GM12878 (cell line): ENCODE results near the gene CALY. TPM values are rescaled to one million over a fixed set of nuclear protein-coding genes. Genes with fewer than 3 reads are reported as not detected.

ENCODE experiments used
- BACH1 ChIP-seq: fragments of 450-650 bp; IDR thresholded peaks from 2 replicates; pipeline ENCODE4 v1.6.1; 2017; ENCODE audit warnings: mild to moderate bottlenecking, borderline replicate concordance
- BCL11A ChIP-seq: IDR thresholded peaks from 2 replicates; pipeline ENCODE4 v1.6.1; 2011; ENCODE audit warnings: low read depth, low read length
- E2F4 ChIP-seq: IDR thresholded peaks from 2 replicates; pipeline ENCODE4 v1.6.1; 2012; ENCODE audit warnings: low read depth, low read length, improper control_type of control experiment
- GABPA ChIP-seq: IDR thresholded peaks from 2 replicates; pipeline ENCODE4 v1.6.1; 2014; ENCODE audit warnings: antibody characterized with exemption, low read depth, mild to moderate bottlenecking, inconsistent platforms
- HDAC6 ChIP-seq: fragments of 200-600 bp; sonication (generic); IDR thresholded peaks from one replicate; pipeline ENCODE4 v1.8.0; 2017; ENCODE audit warnings: antibody characterized with exemption; ENCODE audit not compliant: unreplicated experiment
- MTA2 ChIP-seq: fragments of 450-650 bp; IDR thresholded peaks from 2 replicates; pipeline ENCODE4 v1.6.1; 2016; ENCODE audit warnings: low read depth, mild to moderate bottlenecking, moderate library complexity
- NFXL1 ChIP-seq: fragments of 450-650 bp; IDR thresholded peaks from 2 replicates; pipeline ENCODE4 v1.6.1; 2017; ENCODE audit warnings: antibody characterized with exemption, mild to moderate bottlenecking, borderline replicate concordance
- NFYA ChIP-seq: IDR thresholded peaks from 2 replicates; pipeline ENCODE4 v1.6.1; 2011; ENCODE audit warnings: low read depth, mild to moderate bottlenecking, low read length, improper control_type of control experiment, borderline replicate concordance
- NRF1 ChIP-seq: conservative IDR thresholded peaks from 2 replicates; pipeline ENCODE4 v1.6.1; 2011; ENCODE audit warnings: mild to moderate bottlenecking, low read depth, low read length, improper control_type of control experiment
- PAX8 ChIP-seq: fragments of 450-650 bp; IDR thresholded peaks from 2 replicates; pipeline ENCODE4 v1.6.1; 2017; ENCODE audit warnings: mild to moderate bottlenecking, moderate library complexity
- POLR2A ChIP-seq: IDR thresholded peaks from 2 replicates; pipeline ENCODE4 v1.6.1; 2011; ENCODE audit warnings: low read depth, mild to moderate bottlenecking, low read length
- POLR2AphosphoS2 ChIP-seq: IDR thresholded peaks from 2 replicates; pipeline ENCODE4 v1.6.1; 2011; ENCODE audit warnings: low read depth, mild to moderate bottlenecking, low read length, improper control_type of control experiment, moderate library complexity
- POLR2AphosphoS5 ChIP-seq: IDR thresholded peaks from 2 replicates; pipeline ENCODE4 v1.6.1; 2011; ENCODE audit warnings: mild to moderate bottlenecking, low read length, inconsistent platforms
- RCOR1 ChIP-seq: conservative IDR thresholded peaks from 2 replicates; pipeline ENCODE4 v1.6.1; 2012; ENCODE audit warnings: low read depth, low read length, improper control_type of control experiment
- RFX5 ChIP-seq: IDR thresholded peaks from 2 replicates; pipeline ENCODE4 v1.6.1; 2011; ENCODE audit warnings: low read depth, low read length, improper control_type of control experiment
- STAT3 ChIP-seq: IDR thresholded peaks from 2 replicates; pipeline ENCODE4 v1.6.1; 2011; ENCODE audit warnings: low read depth, low read length, improper control_type of control experiment
- WRNIP1 ChIP-seq: IDR thresholded peaks from 2 replicates; pipeline ENCODE4 v1.6.1; 2011; ENCODE audit warnings: low read depth, low read length, improper control_type of control experiment, borderline replicate concordance
- ZBTB40 ChIP-seq: fragments of 450-650 bp; IDR thresholded peaks from 2 replicates; pipeline ENCODE4 v1.6.1; 2016; ENCODE audit warnings: mild to moderate bottlenecking, moderate library complexity, borderline replicate concordance
- ZZZ3 ChIP-seq: IDR thresholded peaks from 2 replicates; pipeline ENCODE4 v1.6.1; 2011; ENCODE audit warnings: low read depth; ENCODE audit not compliant: control insufficient read depth, insufficient read length
- polyA plus RNA-seq, 11 experiments: library from polyadenylated mRNA; depleted of rRNA in 4 of 11; unstranded in 6 of 11; stranded (reverse) in 5 of 11; fragments of >200 nt; fragmentation: Nextera tagmentation in 4 of 11; fragmentation: Illumina TruSeq in 1 of 11; extraction: Ambion mirVana in 4 of 11; extraction: Trizol in 1 of 11; gene quantifications; 1 replicate in 1 of 11; 2 replicates in 10 of 11; pipeline versions ENCODE4 v1.2.1 to v1.2.3, GENCODE V29; 2011 to 2016; ENCODE audit warnings: inconsistent platforms in 2 of 11, missing spikeins in 2 of 11, low read depth in 1 of 11
- total RNA-seq, 4 experiments: library from RNA; depleted of rRNA in 3 of 4; stranded (reverse); fragments of >200 nt in 3 of 4; fragmentation: Illumina TruSeq in 1 of 4; extraction: Trizol in 1 of 4; gene quantifications; 2 replicates each; pipeline versions ENCODE4 v1.2.1 to v1.2.3, GENCODE V29; 2013 to 2021
- TF ChIP-seq, protein P1 (sequence below): fragments of 450-650 bp; formaldehyde crosslinking; IDR thresholded peaks from 2 replicates; pipeline ENCODE4 v1.5.0; 2022; ENCODE audit warnings: mild to moderate bottlenecking, missing genetic modification characterization
- TF ChIP-seq, protein P2 (sequence below): IDR thresholded peaks from 2 replicates; pipeline ENCODE4 v1.6.1; 2012; ENCODE audit warnings: low read length, inconsistent platforms

Gene CALY
- total and polyA plus RNA-seq, 10 of the 15 experiments (the other 5 are each of a cell fraction or from before 2014, with no cell fraction given) = 0.07 TPM; not detected in 9

- TF ChIP-seq PAX8 (no peak), RCOR1 (no peak), GABPA (no peak), E2F4 (no peak), POLR2AphosphoS2 (no peak), NRF1 (no peak), ZZZ3 (no peak), STAT3 (no peak), POLR2AphosphoS5 (peak; percentile 87), NFXL1 (no peak), NFYA (no peak), BCL11A (peak; percentile 75), HDAC6 (no peak), RFX5 (no peak), WRNIP1 (no peak), MTA2 (peak; percentile 79), ZBTB40 (peak; percentile 26; the same call in 1 of the 2 replicates), POLR2A (peak; percentile 68), BACH1 (0 out of 2 replicates have a peak, but pooled peaks have one; percentile 12)
- TF ChIP-seq, protein P1, sequence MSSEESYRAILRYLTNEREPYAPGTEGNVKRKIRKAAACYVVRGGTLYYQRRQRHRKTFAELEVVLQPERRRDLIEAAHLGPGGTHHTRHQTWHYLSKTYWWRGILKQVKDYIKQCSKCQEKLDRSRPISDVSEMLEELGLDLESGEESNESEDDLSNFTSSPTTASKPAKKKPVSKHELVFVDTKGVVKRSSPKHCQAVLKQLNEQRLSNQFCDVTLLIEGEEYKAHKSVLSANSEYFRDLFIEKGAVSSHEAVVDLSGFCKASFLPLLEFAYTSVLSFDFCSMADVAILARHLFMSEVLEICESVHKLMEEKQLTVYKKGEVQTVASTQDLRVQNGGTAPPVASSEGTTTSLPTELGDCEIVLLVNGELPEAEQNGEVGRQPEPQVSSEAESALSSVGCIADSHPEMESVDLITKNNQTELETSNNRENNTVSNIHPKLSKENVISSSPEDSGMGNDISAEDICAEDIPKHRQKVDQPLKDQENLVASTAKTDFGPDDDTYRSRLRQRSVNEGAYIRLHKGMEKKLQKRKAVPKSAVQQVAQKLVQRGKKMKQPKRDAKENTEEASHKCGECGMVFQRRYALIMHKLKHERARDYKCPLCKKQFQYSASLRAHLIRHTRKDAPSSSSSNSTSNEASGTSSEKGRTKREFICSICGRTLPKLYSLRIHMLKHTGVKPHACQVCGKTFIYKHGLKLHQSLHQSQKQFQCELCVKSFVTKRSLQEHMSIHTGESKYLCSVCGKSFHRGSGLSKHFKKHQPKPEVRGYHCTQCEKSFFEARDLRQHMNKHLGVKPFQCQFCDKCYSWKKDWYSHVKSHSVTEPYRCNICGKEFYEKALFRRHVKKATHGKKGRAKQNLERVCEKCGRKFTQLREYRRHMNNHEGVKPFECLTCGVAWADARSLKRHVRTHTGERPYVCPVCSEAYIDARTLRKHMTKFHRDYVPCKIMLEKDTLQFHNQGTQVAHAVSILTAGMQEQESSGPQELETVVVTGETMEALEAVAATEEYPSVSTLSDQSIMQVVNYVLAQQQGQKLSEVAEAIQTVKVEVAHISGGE = no peak
- TF ChIP-seq, protein P2, sequence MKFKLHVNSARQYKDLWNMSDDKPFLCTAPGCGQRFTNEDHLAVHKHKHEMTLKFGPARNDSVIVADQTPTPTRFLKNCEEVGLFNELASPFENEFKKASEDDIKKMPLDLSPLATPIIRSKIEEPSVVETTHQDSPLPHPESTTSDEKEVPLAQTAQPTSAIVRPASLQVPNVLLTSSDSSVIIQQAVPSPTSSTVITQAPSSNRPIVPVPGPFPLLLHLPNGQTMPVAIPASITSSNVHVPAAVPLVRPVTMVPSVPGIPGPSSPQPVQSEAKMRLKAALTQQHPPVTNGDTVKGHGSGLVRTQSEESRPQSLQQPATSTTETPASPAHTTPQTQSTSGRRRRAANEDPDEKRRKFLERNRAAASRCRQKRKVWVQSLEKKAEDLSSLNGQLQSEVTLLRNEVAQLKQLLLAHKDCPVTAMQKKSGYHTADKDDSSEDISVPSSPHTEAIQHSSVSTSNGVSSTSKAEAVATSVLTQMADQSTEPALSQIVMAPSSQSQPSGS = peak; percentile 79; the same call in 1 of the 2 replicates
Observed at GRCh38 chr10:133274751-133275683, 61.7 kb downstream of the CALY start (continued).
